Stimulated activated naive B cell treated with anti-CD40 and anti-IgM and Interleukin-4, amounts not matched to agents 10 μg/mL and 1 μg/mL and 100 μg/mL, for 72 hours (primary cell): ENCODE measurements around the gene STRBP.

Experiments
- ATAC-seq, 2 donors: fragments of 150-1000 bp; cut with Tn5 transposase; replicated peaks; 2 replicates each; pipeline ENCODE4 v1.10.0; 2021; ENCODE audit warnings: moderate library complexity in 1 of 2
- DNase-seq: peaks from one replicate; pipeline ENCODE4 v3.0.0; 2021
- H3K27ac Mint-ChIP-seq: one replicate; pipeline ENCODE4 v1.8.0; 2022; ENCODE audit warnings: mild to moderate bottlenecking, mixed read lengths
- H3K27me3 Mint-ChIP-seq, 2 donors: one replicate each; pipeline ENCODE4 v1.8.0; 2022; ENCODE audit warnings: mixed read lengths in 2 of 2
- H3K36me3 Mint-ChIP-seq, 2 donors: one replicate each; pipeline ENCODE4 v1.8.0; 2022; ENCODE audit warnings: mixed read lengths in 2 of 2, mild to moderate bottlenecking in 1 of 2
- H3K4me1 Mint-ChIP-seq, 2 donors: one replicate each; pipeline ENCODE4 v1.8.0; 2022; ENCODE audit warnings: mixed read lengths in 2 of 2, mild to moderate bottlenecking in 1 of 2
- H3K4me3 Mint-ChIP-seq, 2 donors: one replicate each; pipeline ENCODE4 v1.8.0; 2022; ENCODE audit warnings: mild to moderate bottlenecking in 2 of 2, mixed read lengths in 2 of 2, moderate library complexity in 1 of 2
- H3K9me3 Mint-ChIP-seq, 2 donors: one replicate each; pipeline ENCODE4 v1.8.0; 2022; ENCODE audit warnings: mixed read lengths in 2 of 2, mild to moderate bottlenecking in 1 of 2

STRBP gene

DNA sequence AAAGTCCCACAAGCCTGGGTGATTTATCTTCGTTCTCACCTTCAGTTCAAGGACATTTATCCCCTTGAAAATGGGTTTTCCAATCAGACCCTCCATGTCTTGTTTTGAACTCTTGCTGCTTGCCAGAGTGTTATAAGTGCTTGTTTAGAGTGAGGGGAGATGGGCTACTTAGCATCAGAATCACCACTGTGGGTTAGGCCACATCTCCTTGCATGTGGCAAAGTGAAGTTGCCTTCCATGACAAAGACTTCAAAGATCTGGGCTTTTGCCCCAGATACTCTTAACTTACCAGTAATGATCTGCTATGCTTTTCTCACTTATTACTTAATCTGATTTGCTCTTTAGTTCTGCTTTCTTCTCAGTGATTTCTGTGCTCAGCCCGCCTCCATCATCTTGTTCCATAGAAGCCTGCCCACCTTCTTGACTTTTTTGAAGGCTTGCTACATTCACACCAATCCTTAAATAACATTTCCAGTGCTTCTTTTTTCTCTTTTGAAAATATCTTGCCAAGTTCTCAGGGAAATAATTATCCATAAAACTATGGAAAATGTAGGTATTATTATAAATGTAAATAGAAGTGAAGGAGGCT, 195.9 kb downstream of the STRBP start:
- ATAC-seq (no peak), DNase-seq (no peak)
- Mint-ChIP-seq H3K4me3 (no peak overlapping the region), H3K9me3 (no peaks in the 10 kb centered on the region), H3K27me3 (no peaks in the 10 kb centered on the region), H3K4me1 (peaks cover 9 to 23% of the 10 kb centered on the region in 2 donors), H3K27ac (no peak overlapping the region), H3K36me3 (peaks cover 23 to 49% of the 10 kb centered on the region in 2 donors)
